Mammary epithelial cell (primary cell): ENCODE results near the gene KIF13A.

Source experiments
- EZH2 ChIP-seq: IDR thresholded peaks from 2 replicates; pipeline ENCODE4 v1.6.1; 2012; ENCODE audit warnings: low read length, inconsistent platforms, borderline replicate concordance
- TF ChIP-seq, protein P1 (sequence below), 2 donors: IDR thresholded peaks in 1 of 2; conservative IDR thresholded peaks in 1 of 2; 2 replicates each; pipeline ENCODE4 v1.5.1; 2011 to 2012; ENCODE audit warnings: inconsistent platforms in 2 of 2, low read length in 2 of 2, mild to moderate bottlenecking in 2 of 2, control low read depth in 1 of 2, low read depth in 1 of 2; ENCODE audit not compliant: insufficient read depth in 1 of 2; ENCODE audit errors: extremely low read depth in 1 of 2

DNA sequence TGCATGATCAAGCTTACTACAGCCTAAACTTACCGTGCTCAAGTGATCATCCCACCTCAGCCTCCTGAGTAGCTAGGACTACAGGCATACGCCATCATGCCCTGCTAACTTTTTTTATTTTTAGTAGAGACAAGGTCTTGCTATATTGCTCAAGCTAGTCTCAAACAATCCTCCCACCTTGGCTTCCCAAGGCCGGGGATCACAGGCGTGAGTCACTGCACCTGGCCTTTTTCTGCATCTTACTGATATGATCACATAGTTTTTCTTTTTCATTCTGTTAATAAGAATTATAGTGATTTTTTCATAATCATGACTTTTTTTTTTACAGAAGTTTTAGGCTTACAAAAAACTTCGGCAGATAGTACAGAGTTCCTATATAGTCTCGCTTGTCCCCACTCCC is 93.2 kb downstream of the KIF13A start:
- TF ChIP-seq, protein P1, sequence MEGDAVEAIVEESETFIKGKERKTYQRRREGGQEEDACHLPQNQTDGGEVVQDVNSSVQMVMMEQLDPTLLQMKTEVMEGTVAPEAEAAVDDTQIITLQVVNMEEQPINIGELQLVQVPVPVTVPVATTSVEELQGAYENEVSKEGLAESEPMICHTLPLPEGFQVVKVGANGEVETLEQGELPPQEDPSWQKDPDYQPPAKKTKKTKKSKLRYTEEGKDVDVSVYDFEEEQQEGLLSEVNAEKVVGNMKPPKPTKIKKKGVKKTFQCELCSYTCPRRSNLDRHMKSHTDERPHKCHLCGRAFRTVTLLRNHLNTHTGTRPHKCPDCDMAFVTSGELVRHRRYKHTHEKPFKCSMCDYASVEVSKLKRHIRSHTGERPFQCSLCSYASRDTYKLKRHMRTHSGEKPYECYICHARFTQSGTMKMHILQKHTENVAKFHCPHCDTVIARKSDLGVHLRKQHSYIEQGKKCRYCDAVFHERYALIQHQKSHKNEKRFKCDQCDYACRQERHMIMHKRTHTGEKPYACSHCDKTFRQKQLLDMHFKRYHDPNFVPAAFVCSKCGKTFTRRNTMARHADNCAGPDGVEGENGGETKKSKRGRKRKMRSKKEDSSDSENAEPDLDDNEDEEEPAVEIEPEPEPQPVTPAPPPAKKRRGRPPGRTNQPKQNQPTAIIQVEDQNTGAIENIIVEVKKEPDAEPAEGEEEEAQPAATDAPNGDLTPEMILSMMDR (conservative IDR thresholded peaks at IDR 0.05 in 1 of 2, IDR thresholded peaks at IDR 0.05 in 1 of 2; ENCODE audit: extremely low read depth in 1 of 2, insufficient read depth in 1 of 2, low read depth in 1 of 2, low read length in 2 of 2) = no peak
- no peak for TF ChIP-seq EZH2
